RWPE2 (cell line): ENCODE measurements around the gene CDON.

Experiments used
- ATAC-seq: fragments of 200-7000 bp; cut with Tn5 transposase; 3 replicates; pipeline ENCODE4 v1.9.1; 2021; ENCODE audit warnings: low read depth
- DNase-seq: peaks from one replicate; pipeline ENCODE4 v3.0.0-alpha.2; 2020; ENCODE audit warnings: low spot score
- H3K27ac ChIP-seq: fragments of 450-650 bp; 2 replicates; pipeline ENCODE4 v1.5.1; 2017; ENCODE audit warnings: mild to moderate bottlenecking; ENCODE audit not compliant: poor library complexity, severe bottlenecking
- H3K27me3 ChIP-seq: fragments of 250-450 bp; sonication (Bioruptor Pico); 2 replicates; pipeline ENCODE4 v1.5.1; 2021; ENCODE audit warnings: mild to moderate bottlenecking, moderate library complexity; ENCODE audit not compliant: insufficient read depth, poor library complexity, severe bottlenecking
- H3K36me3 ChIP-seq: fragments of 250-450 bp; sonication (Bioruptor Pico); 2 replicates; pipeline ENCODE4 v1.5.1; 2020; ENCODE audit warnings: low read depth, mild to moderate bottlenecking, moderate library complexity
- H3K4me1 ChIP-seq: fragments of 250-450 bp; sonication (Bioruptor Pico); 2 replicates; pipeline ENCODE4 v1.5.1; 2021; ENCODE audit warnings: mild to moderate bottlenecking, moderate library complexity; ENCODE audit not compliant: insufficient read depth, poor library complexity, severe bottlenecking
- H3K4me3 ChIP-seq: fragments of 250-450 bp; sonication (Bioruptor Pico); 2 replicates; pipeline ENCODE4 v1.5.1; 2021; ENCODE audit warnings: mild to moderate bottlenecking, moderate library complexity; ENCODE audit not compliant: severe bottlenecking
- H3K9me3 ChIP-seq: fragments of 250-450 bp; sonication (Bioruptor Pico); 2 replicates; pipeline ENCODE4 v1.5.1; 2021; ENCODE audit warnings: mild to moderate bottlenecking, moderate library complexity; ENCODE audit not compliant: severe bottlenecking
- TF ChIP-seq, protein P1 (sequence below): fragments of 450-650 bp; IDR thresholded peaks from one replicate; pipeline ENCODE4 v1.5.1; 2017; ENCODE audit warnings: mild to moderate bottlenecking, moderate library complexity; ENCODE audit not compliant: poor library complexity, severe bottlenecking

CDON gene

DNA sequence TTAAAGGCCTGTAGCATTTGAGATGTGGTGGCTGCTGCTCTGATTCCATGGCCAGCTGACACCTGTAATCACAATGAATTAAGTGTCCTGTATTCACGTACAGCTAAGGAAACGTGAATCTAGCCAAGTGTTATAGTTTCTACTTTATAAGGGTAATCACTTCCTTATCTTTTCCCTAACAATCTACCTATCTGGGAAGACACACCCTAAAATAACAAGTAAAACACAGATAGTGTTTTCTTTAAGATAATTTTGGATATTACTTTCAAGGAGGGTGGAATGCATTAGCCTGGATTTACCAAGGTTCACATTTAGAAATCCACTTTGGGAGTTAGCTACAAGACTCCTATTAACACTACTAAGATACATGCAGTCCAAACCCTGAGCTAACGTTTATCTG is 11.5 kb downstream of the CDON start:
- TF ChIP-seq, protein P1, sequence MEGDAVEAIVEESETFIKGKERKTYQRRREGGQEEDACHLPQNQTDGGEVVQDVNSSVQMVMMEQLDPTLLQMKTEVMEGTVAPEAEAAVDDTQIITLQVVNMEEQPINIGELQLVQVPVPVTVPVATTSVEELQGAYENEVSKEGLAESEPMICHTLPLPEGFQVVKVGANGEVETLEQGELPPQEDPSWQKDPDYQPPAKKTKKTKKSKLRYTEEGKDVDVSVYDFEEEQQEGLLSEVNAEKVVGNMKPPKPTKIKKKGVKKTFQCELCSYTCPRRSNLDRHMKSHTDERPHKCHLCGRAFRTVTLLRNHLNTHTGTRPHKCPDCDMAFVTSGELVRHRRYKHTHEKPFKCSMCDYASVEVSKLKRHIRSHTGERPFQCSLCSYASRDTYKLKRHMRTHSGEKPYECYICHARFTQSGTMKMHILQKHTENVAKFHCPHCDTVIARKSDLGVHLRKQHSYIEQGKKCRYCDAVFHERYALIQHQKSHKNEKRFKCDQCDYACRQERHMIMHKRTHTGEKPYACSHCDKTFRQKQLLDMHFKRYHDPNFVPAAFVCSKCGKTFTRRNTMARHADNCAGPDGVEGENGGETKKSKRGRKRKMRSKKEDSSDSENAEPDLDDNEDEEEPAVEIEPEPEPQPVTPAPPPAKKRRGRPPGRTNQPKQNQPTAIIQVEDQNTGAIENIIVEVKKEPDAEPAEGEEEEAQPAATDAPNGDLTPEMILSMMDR, result no peak
- DNase-seq, result no peak
- Histone ChIP-seq H3K9me3 (no peaks in the 10 kb centered on the region), H3K4me1 (no peaks in the 10 kb centered on the region), H3K4me3 (no peak overlapping the region), H3K27ac (no peak overlapping the region), H3K27me3 (no peaks in the 10 kb centered on the region), H3K36me3 (no peaks in the 10 kb centered on the region)
- no peak for ATAC-seq

DNA sequence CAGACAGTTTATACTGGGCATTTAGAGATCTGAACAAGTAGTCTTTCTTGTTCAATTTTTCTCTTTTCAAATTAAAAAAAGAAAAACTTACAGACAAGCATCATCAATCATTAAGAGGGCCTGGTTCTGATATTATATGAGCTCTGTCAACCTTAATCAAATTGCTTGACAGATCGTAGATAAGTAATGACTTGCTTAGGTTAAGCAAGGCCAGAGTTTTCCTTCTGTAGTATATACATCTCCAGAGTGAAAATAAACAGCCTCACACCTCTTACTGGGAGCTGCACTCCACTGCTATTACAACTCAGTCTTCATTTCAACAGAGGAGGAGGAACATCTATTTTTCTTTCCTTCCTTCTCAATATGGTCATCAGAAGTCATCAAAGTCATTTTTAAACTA is 13.5 kb downstream of the CDON start:
- no peaks in the 10 kb centered on the region for H3K36me3 ChIP-seq
- H3K4me1 ChIP-seq, result no peaks in the 10 kb centered on the region
- no peaks in the 10 kb centered on the region for H3K9me3 ChIP-seq
- TF ChIP-seq, protein P1, result no peak
- H3K27ac ChIP-seq, result no peak overlapping the region
- ATAC-seq (no peak), DNase-seq (no peak)
- H3K4me3 ChIP-seq, result no peak overlapping the region
- H3K27me3 ChIP-seq, result no peaks in the 10 kb centered on the region

DNA sequence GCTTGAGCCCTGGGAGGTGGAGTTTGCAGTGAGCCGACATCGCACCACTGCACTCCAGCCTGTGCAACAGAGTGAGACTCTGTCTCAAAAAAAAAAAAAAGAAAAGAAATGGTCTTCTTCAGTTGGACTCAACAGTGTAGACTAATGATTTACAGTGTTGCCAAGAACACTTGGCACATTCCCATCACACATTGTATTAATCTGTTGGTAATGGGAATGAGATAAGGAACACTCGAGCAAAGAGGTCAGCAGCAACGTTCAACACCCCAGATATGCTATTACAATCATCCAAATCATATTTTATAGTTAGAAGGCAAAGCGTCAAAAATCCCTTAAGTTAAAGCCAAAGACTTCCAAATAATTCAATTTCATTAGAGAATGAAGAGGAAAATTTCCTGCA is 14.5 kb downstream of the CDON start:
- no peak for DNase-seq
- H3K9me3 ChIP-seq, result no peaks in the 10 kb centered on the region
- H3K4me1 ChIP-seq, result no peaks in the 10 kb centered on the region
- no peak overlapping the region for H3K27ac ChIP-seq
- ATAC-seq, result no peak
- no peaks in the 10 kb centered on the region for H3K27me3 ChIP-seq
- TF ChIP-seq, protein P1, result no peak
- no peaks in the 10 kb centered on the region for H3K36me3 ChIP-seq
- no peak overlapping the region for H3K4me3 ChIP-seq

DNA sequence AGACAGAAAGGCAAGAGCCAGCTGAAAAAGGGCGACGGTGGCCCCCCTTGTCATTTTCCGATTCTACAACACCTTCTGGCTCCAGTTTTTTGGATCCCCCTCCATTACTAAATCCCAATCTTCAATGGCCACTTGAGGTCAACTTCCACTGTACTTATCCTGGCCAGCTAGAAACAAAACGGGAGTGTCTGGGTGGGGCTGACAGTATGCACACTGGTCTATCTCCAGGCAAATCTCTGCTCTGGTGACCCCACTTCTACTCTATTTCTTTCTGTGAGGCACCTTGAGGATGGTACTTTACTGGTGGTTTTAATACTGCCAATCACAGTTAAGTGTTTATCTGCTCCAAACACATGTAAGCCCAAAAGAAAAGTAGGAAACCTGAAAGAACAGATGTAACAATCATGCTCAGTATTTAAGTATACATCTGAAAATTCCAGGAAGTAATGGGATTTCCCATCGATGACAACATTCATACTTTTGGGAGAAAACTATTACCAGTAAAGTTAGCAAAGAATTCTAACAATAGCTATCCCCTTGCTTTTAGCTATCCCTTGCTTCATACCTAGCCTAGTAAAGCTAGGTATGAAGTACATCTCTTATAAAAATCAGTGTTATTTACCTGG is 16.0 kb downstream of the CDON start:
- no peak for ATAC-seq
- no peaks in the 10 kb centered on the region for H3K36me3 ChIP-seq
- no peak overlapping the region for H3K4me3 ChIP-seq
- no peak for DNase-seq
- H3K27me3 ChIP-seq, result no peaks in the 10 kb centered on the region
- H3K27ac ChIP-seq, result no peak overlapping the region
- H3K4me1 ChIP-seq, result no peaks in the 10 kb centered on the region
- TF ChIP-seq, protein P1, result no peak
- H3K9me3 ChIP-seq, result no peaks in the 10 kb centered on the region

DNA sequence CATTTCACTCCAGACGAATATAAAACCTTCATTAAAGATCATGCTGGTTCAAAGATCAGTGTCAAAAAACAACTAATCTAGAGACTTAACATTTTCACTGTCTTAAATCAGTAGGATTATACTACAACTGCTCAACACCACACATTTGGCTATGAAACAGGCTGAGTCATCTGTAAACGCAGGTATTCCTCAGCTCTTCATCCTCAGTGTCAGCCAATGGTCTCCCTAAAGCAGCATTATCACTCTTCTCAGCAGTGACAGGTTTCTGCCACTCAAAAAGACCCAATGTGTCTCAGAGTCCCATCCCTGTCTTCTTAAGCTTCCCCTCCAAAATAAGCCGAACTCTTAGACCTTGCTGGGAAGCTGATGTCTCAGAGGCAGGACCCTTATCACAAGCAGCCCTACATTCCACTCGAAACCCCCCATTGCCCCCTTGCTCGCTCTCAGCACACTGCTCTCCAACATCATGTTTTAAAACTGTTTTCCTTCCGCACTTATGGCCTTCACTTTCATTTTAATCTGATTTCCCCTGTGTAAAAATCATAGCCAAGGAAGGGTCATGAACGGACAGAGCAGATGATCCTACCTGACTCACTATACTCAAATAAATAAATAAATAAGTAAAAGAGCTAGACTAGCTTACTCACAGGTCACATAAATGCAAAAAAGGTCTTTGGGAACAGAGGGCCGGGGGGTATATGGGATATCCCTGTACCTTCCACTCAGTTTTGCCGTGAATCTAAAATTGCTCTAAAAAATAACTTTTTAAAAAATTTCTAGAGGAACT is 23.0 kb downstream of the CDON start:
- H3K27ac ChIP-seq, result no peak overlapping the region
- ATAC-seq (peak; percentile 85), DNase-seq (no peak)
- H3K36me3 ChIP-seq, result no peaks in the 10 kb centered on the region
- no peaks in the 10 kb centered on the region for H3K9me3 ChIP-seq
- H3K27me3 ChIP-seq, result no peaks in the 10 kb centered on the region
- H3K4me1 ChIP-seq, result no peaks in the 10 kb centered on the region
- H3K4me3 ChIP-seq, result no peak overlapping the region
- TF ChIP-seq, protein P1, result no peak
